Stimulated activated CD8-positive, alpha-beta memory T cell treated with anti-CD3 and anti-CD28 coated beads, Interleukin-4, amount 100 ng/mL, for 4 hours (primary cell): ENCODE measurements around the gene HDAC2.
A peak's percentile ranks its signal among the peaks of the same experiment; 100 is the strongest.
"Not testable (repeated sequence)": the region's sequence is repeated elsewhere in the genome, so short reads cannot be mapped to it uniquely, and the experiment has no call there.

Experiments used
- DNase-seq, 2 donors: peaks; one replicate each; pipeline ENCODE4 v3.0.0-alpha.2; 2020; ENCODE audit warnings: low read depth in 2 of 2, low spot score in 1 of 2

The HDAC2 gene

DNA sequence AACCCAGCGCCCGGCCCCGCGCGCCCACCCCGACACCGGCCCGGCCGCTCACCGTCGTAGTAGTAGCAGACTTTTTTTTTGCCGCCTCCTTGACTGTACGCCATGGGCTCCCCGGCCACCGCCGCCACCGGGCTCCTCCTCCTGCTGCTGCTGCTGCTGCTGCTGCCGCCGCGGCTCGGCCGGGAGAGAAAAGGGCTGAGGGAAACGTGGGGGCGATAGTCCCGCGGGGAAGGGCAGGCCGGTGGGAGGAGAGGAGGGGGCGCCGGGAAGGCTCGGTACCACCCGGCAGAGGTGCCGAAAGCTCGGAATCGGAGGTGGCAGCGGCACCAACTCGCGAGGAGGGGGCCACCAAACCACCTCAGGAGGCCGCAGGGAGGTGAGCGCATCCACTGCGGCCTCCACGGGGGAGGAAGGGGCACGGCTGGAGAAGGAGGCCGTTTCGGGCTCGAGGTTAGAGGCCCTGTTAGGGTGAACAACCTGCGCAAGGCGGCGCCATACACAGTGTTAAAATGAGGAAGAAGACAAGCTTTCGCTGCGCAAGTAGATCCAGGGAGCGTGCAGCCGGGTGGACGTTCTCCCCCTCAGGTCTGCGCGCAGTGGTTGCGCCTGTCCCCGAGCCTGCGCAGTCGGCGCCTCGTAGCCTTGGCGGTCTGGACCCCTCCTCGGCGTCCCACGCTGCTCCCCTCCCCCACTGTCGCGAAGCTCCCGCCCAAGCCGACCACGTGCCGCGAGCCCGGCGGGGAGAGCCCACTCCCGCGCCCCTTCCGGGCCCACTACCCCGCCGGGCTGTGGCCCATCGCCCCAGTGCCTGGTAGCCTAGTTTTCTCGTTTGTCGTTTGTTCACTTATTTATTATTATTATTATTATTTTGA, at the start of gene HDAC2:
HDAC2 (minus strand) TSS at position 344 of the 872 bp plus-strand sequence; CDS start at position 104, 240 bp downstream.
- DNase-seq, result peak; percentile 81 to 83

DNA sequence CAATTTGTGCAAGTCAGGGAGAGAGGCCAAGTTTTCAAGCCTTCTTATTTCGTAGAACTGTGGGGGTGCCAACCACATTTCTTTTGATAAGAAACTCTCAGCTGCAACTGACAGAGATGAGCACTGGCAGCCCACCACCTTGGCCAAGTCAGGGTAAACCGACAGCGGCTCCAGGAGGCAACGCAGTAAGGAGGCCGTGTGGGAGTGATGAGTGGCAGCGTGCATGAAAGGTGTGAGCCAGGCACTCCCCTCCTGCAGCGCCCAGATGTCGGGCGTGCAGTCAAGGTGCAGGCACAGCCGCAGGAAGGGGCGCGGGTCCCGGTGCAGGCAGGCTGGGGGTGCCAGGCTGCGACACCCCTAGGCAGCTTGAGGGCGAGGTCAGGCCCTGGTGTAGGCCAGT, 49.2 kb upstream of the HDAC2 start:
- DNase-seq, result no peak

DNA sequence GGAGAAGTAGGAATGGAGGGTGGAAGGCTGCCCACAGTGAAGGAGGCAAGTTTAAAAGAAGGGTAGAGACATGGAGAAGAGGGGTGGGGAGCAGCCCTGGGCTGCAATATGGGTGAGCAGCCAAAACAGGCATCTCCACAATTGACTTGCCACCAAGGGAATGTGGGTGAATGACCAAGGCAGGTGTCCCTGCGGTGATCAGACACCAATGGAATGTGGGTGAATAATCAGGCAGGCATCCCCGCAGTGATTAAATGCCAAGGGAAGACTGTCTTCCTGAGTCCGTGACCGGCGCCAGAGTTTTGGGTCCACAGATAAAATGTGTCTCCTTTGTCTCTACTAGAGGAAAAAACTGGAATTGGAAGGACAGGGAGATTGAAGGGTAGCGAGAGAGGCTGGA, 46.2 kb upstream of the HDAC2 start:
- DNase-seq, result not testable (repeated sequence)

DNA sequence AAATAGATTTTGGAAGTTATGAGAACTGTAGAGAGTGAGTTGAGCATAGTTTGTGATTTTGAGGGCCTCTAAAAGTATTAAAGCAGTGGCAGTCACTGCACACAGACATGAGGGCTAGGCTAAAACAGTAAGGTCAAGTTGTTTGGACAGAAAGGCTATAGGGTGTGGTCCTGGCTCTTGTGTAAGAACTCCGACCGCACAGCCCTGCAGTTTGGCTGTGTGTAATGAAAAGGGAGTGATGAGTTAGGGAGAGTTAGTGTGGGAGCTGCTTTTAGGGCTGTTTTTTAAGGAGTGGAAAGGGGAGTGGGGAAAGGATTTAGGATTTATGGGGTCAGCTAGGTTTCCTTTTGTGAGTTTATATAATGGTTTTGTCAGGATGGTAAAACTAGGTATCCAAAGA, 43.2 kb upstream of the HDAC2 start:
- not testable (repeated sequence) for DNase-seq

DNA sequence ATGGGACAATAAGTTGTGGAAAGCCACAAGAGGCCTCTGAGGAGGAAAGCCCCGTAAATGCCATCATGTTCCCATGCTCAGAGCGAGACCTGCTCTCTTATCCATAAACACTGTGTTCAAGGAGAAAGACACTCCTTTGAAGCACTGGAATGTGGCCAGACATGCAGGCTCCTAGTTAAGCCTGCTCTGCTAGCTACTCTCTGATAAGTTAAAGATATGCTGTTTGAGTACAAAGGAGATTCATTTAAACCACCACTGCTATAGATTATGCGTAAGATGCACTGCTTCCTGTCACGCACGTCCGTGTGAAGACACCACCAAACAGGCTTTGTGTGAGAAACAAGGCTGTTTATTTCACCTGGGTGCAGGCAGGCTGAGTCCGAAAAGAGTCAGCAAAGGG, 40.5 kb upstream of the HDAC2 start:
- not testable (repeated sequence) for DNase-seq

- DNase-seq, result no peak
Observed at GRCh38 chr6:114010540-114010939, 39.6 kb upstream of the HDAC2 start.

DNA sequence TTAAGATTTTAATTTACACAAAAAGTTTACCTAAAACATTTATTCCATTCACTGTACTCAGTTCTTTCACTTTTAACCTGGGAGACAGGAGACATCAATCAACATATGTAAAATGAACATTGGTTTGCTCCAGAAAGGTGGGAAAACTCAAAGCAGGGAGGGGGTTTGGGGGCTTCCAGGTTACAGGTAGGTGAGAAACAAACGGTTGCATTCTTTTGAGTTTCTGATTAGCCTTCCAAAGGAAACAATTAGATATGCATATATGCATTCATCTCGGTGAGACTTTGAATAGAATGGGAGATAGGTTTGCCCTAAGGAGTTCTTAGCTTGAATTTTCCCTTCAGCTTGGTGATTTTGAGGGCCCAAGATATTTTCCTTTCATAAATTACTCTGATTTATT, 38.2 kb upstream of the HDAC2 start:
- DNase-seq, result no peak

GRCh38 chr6:114008331-114008730, 37.4 kb upstream of the HDAC2 start:
- DNase-seq, result no peak

DNA sequence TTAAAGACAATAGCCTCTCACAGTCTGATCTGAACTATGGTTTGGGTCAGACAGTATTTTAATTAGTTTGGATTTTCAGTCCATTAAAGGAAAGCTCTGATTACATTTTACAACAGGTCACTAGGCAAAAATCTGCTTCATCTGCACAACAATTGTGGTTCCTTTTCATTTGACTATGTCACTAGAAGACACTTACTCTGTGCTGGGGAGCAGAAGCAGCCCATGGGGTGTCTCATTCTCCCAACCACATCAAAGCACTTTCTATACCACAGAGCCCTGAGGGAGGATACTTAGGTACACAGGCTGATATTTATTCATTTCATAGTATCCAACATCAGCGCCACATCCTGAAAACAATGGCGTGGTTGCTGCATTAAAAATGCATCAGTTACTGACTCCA, 36.6 kb upstream of the HDAC2 start:
- DNase-seq, result no peak

- no peak for DNase-seq
Observed at GRCh38 chr6:114001354-114001753, 30.4 kb upstream of the HDAC2 start.

DNA sequence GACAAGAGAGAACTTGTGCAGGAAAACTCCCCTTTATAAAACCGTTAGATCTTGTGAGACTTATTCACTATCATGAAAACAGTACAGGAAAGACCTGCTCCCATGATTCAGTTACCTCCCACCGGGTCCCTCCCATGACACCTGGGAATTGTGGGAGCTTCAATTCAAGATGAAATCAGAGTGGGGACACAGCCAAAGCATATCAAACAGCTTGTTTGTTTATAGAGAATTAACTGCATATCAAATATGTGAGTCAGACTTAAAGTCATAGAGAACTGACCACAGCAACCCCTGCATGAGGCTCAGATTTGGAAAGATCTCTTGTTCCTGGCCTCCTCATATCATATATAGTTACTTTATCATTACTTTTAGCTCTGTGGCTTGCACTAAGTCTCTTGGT, 29.1 kb upstream of the HDAC2 start:
- no peak for DNase-seq

GRCh38 chr6:113999284-113999683, 28.3 kb upstream of the HDAC2 start:
- DNase-seq, result no peak

- DNase-seq, result no peak
Observed at GRCh38 chr6:113998811-113999210, 27.9 kb upstream of the HDAC2 start.

- DNase-seq, result no peak
Observed at GRCh38 chr6:113997116-113997515, 26.2 kb upstream of the HDAC2 start.

DNA sequence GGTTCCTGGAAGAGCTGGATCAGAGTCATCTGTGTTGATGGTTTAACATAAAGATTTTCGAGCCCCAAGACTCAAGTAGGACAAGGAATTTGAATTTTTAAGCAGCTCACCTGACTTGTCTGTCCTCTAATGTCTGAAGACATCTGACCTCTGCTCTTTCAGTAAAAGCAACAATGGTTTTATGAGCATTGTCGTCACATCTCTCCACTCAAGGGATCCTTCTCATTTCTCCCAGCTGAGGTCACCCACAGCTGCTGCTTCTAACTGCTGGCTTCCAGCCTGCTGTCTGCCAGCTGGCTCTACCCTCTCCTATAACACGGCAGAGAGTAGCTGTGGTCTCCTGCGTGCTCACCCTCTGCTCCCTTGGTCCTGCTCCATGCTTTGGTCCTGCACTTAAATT, 24.7 kb upstream of the HDAC2 start:
- DNase-seq, result no peak

DNA sequence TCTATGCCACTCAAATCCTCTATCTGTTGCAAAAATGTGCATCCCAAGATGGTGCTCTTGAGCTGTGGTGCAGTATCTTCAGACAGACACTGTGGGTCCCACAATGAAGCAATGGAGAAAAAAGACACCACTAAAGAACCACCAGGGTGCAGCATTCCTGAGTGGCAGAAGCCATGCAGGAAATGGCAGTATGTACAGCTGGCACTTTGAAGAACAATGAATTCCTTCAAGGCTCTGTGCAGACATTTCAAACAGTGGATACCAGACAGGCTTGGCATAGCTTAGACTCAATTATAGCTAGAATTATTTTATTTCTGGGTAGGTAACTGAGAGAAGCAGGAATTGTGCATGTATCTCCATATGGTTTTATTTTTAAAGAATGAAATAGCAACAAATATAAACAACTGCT, 24.0 kb upstream of the HDAC2 start:
- no peak for DNase-seq

DNA sequence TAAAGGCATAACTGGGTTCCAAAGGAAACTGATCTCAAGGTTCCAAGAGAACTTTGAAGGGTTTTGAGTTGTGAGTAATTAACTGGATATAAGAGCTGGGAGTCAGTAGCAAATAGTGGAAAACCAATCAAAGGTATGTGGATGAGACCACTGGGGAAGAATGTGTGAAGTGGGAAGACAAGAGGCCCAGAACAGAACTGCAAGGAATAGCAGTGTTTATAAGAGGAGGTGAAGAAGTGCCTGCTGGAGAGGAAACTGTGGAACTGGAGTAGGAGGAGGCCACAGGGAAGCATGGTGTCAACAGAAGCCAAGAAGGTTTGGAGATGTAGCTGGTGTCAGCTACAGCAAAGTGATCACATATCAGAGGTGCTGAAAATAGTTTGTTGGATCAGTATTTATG, 18.7 kb upstream of the HDAC2 start:
- no peak for DNase-seq

DNA sequence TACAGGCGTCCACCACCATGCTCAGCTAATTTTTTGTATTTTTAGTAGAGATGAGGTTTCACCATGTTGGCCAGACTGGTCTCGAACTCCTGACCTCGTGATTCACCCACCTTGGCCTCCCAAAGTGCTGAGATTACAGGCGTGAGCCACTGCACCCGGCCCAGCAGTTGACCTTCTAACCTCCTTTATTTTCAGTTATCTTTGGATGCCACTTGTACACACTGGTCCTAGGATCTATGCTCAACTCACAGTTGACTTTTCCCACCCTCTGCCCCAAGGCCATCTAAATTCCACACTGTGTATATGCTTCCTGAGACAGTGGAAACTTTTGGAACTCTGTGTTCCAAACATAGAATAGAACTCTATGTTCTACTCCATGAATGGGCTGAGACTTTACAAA, 11.7 kb upstream of the HDAC2 start:
- not testable (repeated sequence) for DNase-seq

DNA sequence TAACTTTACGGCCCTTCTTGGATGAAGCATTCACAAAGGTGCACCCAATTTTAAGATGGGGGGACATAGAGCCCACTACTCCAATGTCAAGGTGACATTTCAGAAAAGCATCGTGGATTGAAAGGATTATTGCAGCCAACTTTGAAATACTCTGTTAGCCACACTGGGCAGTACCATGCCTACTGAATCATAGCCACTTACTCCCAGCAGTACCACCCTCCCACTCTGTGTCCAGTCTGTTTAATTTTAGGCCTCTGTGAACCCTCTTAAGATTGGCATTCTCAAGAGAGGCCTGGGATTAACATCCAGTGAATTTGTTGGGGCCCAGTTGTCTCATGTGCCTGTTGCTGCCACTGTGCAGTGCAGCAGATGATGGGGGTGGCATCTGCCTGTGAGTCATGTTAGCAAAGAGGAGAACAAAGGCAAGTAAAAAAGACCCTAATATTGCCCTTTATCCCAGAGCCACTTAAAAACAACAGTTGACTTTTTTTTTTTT, 11.2 kb upstream of the HDAC2 start:
- no peak for DNase-seq

- no peak for DNase-seq
Observed at GRCh38 chr6:113980937-113981554, 10.1 kb upstream of the HDAC2 start.

DNA sequence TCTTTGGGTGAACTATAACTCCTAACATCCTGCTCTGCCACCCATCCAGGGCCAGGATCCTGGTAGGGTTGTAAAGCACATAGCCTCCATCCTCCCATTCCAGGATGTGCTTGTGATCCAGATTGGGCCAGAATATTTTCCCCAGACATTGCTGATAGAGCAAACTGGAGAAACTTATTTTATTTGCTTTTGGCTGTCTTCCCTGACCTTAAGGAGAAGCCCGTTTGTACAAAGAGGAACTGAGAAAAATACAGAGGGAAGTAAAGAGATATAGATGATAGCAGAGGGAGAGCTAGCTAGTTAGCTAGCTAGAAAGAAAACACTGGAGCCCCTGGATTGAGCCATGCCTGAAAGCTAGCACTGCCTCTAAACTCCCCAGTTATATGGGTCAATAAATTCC, 9.0 kb upstream of the HDAC2 start:
- no peak for DNase-seq

GRCh38 chr6:113978084-113978675, 7.2 kb upstream of the HDAC2 start:
- DNase-seq, result no peak
